ENCODE data around the gene CACNA1A.
"Not testable (repeated sequence)": the region's sequence is repeated elsewhere in the genome, so short reads cannot be mapped to it uniquely, and the experiment has no call there.

The CACNA1A gene

GRCh38 chr19:13506471-13506820 is at the start of gene CACNA1A:
TSS of gene CACNA1A (minus strand) at chr19:13506479. CDS start at chr19:13506224, 255 bp downstream.
- DNase-seq: no peak

GRCh38 chr19:13554506-13555240 is 48.4 kb upstream of the CACNA1A start:
- DNase-seq: no peak

GRCh38 chr19:13553880-13554400 is 47.7 kb upstream of the CACNA1A start:
- no peak for DNase-seq

- DNase-seq: no peak
These were observed 41.9 kb upstream of the CACNA1A start for GRCh38 chr19:13548131-13548530.

DNA sequence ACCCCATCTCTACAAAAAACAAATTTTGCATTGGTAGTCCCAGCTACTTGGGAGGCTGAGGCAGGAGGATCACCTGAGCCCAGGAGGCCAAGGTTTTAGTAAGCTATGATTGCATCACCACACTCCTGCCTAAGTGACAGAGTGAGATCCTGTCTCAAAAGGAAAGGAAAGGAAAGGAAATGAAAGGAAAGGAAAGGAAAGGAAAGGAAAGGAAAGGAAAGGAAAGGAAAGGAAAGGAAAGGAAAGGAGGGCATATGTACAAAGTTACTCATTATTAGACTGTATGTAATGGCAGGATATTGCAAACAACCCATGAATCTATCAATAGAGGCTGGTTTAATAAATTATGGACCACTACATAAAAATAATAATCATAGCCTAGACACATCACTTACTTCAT is 40.8 kb upstream of the CACNA1A start:
- DNase-seq: no peak

DNA sequence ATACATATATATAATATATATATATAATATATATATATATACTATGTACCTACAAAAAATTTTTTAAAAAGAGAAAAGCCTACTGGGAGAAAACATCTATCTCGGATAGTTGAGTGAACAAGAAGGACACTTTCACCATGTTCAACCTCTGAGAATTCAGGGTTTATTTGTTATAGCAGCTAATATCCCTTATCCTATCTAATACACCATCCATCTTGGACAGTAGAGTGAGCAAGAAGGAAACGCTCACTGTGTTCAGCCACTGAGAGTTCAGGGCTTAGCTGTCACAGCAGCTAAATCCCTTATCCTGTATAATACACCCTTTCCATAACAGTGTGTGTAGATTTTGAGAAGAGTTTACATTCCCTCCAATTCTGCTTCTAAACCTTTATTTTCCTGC is 38.1 kb upstream of the CACNA1A start:
- DNase-seq: no peak

DNA sequence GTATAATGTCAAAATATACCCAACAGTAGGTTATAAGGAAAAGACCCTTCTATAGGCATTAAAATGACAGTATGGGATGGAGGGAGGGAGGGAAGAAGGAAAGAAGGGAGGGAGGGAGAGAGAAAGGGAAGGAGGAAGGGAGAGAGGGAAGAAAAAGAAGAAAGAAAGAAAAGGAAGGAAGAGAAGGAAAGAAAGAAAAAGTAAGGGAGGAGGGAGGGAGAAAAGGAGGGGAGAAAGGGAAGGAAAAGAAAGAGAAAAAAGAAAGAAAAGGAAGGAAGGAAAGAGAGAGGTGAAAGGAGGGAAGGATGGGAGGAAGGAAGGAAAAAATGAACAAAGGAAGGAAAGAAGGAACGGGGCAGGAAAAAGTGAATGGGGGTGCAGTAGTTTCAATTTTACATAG is 35.3 kb upstream of the CACNA1A start:
- DNase-seq: no peak

- DNase-seq: no peak
These were observed 33.1 kb upstream of the CACNA1A start for GRCh38 chr19:13539332-13539731.

GRCh38 chr19:13538601-13539253 is 32.4 kb upstream of the CACNA1A start:
- DNase-seq: no peak

DNA sequence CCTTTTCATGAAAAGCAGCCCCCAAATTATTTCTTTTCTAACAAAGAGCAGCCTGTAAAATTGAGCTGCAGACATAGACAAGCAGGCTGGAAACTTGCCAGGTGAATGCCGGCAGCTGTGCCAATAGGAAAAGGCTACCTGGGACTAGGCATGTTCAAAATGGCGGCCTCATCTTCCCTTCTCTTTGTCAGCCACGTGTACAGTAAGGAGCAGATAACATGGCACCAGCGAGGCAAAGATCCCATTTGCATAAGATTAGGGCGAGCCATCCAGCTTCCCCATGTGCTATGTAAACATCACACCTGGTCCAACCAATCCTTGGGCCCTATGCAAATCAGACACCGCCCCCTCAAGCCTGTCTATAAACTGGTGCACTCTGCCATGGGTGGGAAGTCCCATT is 31.2 kb upstream of the CACNA1A start:
- no peak for DNase-seq

- no peak for DNase-seq
These were observed 24.4 kb upstream of the CACNA1A start for GRCh38 chr19:13530720-13531119.

- not testable (repeated sequence) for DNase-seq
These were observed 23.4 kb upstream of the CACNA1A start for GRCh38 chr19:13529721-13530120.

GRCh38 chr19:13526552-13526951 is 20.3 kb upstream of the CACNA1A start:
- DNase-seq: peak; percentile 10

GRCh38 chr19:13521066-13521465 is 14.8 kb upstream of the CACNA1A start:
- DNase-seq: no peak

DNA sequence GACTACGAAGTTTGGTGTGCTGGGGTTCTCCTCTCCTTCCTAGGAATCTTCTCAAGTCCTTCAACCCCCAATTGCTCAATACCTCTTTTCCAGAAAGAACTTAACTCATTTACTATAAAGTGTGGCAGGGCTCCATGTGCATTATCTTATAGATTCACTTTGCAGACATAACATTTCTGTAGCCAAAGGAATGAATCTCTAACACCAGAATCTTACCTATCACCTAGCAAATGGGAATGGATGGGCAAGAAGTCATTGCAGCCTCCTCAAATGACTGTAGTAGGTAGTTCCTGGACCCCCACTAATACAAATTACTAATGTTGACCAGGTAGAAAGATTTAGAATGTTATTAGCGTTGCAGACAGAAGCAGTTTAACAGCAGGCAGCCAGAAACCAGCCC is 5.7 kb upstream of the CACNA1A start:
- DNase-seq: no peak

DNA sequence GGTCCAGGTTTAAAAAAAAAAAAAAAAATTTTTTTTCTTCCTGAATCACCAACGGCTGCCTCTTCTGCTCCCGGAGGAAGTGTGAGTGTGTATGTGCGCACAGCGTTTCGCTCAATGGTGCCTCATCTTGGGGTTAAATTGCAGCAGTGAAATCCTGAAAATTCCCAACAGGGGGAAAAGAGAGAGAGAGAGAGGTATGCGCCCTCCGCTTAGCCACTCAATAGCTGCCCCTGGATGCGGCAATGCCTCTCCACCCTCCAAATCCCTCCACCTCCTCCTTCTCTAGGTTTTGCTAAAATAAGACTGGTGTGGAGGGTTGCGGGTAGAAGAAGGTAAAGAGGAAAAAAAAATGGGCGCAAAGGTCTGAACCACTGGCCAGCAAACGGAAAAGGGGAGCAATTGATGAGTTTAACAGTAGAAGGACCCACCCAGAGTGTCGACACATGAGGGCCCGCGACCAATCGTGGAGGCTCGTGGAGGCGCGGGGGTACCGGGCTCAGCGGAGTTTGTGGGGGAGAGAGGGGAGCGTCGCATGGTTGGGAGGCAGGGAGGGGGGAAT is 853 bp upstream of the CACNA1A start:
- DNase-seq: no peak

GRCh38 chr19:13505761-13506470 is 363 bp downstream of the CACNA1A start:
- no peak for DNase-seq

DNA sequence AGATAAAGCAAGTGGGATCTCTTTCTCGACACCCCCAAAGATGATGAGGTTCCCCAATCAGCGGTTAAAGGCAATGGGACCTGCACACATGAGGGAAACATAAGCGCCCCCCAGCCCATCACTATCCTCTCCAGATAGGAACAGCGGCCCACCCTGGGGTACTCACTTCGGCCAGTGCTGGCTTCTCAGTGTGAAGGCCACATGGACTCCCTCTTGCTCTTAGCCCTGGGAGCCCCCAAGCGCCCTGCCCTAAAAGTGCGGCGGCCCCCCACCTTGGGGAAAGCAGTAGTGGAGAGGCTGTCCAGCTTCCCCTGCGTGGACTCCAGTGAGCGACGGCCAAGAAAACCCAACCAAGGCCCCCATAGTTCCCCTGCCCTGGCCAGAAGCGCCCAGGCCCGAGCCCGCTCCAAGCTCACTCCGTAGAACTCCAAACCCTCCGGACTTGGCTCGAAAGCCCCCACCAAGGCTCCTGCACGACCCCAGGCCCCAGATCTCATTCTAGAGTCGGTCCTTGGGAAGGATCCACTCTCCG is 1.0 kb downstream of the CACNA1A start:
- no peak for DNase-seq

DNA sequence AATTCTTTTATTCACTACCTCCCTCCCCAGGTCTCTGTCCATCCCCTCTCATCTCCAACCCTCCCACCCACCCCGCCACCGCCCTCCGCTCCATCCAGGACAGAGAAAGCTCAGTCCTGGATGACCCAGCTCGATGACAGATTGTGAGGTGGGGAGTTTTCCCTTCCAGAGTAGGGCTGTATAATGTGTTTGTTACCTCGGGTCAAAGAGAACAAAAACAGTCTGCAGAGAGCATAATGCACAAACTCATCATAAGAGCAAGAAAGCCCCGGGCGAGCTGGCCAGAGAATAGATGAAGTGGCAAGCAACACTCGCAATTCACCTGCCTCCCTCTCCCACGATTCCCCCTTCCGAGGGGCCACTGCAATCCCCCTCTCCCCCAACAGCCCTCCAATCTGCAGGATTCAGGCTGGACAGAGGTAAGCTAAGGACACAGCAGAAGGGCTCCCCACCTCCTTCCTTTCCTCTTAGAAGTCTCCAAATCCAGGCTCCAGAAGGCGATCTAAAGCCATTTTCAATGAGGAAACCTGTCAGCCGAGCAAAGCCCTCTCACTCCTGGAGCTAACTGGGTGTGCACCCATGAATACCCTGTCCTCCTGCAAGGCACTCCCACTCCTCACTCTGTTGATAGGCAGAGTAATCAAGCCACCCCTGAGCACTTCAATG is 2.6 kb downstream of the CACNA1A start:
- no peak for DNase-seq

DNA sequence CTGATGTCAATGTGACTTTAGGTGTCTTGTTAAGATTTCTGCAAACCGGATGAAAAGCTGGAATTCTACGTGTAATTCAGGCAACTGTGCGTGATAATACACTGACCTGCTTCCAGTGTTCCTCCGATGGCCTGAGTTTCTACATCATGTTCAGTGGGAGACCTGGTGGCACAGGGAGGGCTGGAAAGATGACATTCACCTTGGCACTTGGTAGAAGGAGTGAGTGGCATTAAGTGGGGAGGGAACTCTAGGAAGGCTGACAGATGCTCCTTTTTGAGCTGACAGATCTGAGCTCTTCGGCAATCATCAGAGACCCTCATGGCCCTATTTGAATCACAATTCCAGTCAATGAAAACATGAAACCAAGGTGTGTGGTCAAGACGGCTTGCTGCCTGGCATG is 4.0 kb downstream of the CACNA1A start:
- DNase-seq: no peak

- DNase-seq: no peak
These were observed 6.6 kb downstream of the CACNA1A start for GRCh38 chr19:13499692-13500091.

- no peak for DNase-seq
These were observed 12.6 kb downstream of the CACNA1A start for GRCh38 chr19:13493516-13494310.
